Measurements from ENCODE around the gene MATN4. TPM values are rescaled to one million over a fixed set of nuclear protein-coding genes. Genes with fewer than 3 reads are reported as not detected.

Gene MATN4
- total RNA-seq, 2 donors from 2014 or later = 3.5 to 5.1 TPM

DNA sequence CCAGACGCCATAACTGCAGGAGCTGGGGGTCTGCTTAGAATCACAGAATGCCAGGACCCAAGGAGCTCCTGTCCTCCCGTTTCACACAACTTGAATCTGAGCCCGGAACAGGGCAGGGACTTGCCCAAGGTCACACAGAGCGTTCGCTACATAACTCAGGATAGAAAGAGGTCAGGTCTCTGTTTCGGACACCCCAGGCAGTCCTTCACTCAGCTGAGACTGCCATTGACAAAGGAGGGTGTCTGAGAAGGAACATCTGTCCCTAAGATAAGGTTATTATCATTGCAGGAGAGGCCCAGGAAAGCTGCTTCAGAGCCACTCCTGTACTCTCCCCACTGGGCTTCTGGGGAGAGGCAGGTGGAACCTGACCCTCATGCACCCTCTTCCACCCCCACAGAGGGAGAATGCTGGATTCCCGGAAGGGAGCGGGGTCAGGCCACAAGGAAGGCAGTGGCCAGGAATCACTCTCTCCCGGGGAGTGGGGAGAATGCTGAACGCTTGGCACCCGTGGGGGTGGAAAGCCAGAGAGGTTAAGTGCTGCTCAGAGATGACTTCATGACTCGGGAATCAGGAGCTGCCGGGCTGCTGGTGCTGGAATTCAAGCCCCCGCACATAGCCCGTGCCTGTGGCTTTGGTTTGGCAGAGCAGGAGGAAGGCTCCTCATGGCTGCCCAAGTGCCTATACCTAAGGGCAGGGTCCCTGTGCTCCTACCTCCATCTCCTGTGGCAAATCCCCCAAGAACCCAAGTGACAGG is 29.4 kb upstream of the MATN4 start:
- Mint-ChIP-seq H3K4me3 (no peak overlapping the region), H3K4me1 (ENCODE audit: low read depth) (no peaks in the 10 kb centered on the region), H3K27ac (no peak overlapping the region), H3K27me3 (ENCODE audit: low read depth) (no peaks in the 10 kb centered on the region), H3K36me3 (ENCODE audit: insufficient read depth in 2 of 2) (peaks cover 3 to 6% of the 10 kb centered on the region in 2 donors), H3K9me3 (no peaks in the 10 kb centered on the region)
- ATAC-seq (replicated peaks in 1 of 2) (no peak), DNase-seq (no peak)

DNA sequence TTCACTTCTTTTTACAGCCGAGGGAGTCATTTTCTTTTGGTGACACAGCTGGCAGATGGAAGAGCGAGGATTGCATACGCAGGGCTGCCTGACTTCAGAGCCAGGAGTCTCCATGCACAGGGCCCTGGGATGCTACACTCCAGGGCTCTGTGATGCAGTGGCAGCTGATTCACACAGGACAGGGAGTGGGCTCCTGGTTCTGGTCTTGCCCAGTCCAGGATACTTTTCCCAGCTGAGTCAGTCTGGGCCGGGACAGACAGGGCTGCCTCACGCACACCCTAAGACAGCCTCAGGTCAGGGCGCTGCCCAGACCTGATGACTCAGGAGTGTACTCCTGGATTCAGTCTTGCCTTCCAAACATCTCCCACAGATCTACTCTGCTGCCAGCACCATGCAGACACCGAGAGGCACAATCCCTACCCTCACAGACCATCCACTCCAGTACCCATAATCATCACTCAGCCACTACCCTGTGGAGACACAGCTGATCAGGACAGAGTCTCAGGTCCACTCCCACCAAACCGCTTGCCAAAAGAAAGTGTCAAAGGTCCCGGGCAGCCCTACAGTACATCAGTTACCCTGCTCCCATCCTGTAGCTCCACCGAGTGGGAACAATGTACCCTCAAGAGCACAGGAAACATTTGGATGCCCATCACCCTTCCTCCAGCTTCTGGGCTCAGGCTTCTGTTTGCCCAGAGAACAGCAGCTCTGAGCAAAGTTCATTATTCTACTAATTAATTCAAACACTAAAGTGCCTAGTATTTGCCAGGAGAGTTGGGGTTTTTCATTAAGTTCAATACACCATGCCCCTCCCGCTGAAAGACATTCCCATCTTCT is 28.6 kb upstream of the MATN4 start:
- Mint-ChIP-seq H3K27ac (no peak overlapping the region), H3K9me3 (no peaks in the 10 kb centered on the region), H3K4me3 (no peak overlapping the region), H3K27me3 (ENCODE audit: low read depth) (no peaks in the 10 kb centered on the region), H3K4me1 (ENCODE audit: low read depth) (no peaks in the 10 kb centered on the region), H3K36me3 (ENCODE audit: insufficient read depth in 2 of 2) (peaks cover 3 to 6% of the 10 kb centered on the region in 2 donors)
- ATAC-seq (replicated peaks in 1 of 2) (no peak), DNase-seq (no peak)

GRCh38 chr20:45330476-45330875 is 22.4 kb upstream of the MATN4 start:
- Mint-ChIP-seq H3K9me3 (no peaks in the 10 kb centered on the region), H3K4me1 (ENCODE audit: low read depth) (no peaks in the 10 kb centered on the region), H3K36me3 (ENCODE audit: insufficient read depth in 2 of 2) (peaks cover 0 to 8% of the 10 kb centered on the region in 2 donors), H3K27me3 (ENCODE audit: low read depth) (no peaks in the 10 kb centered on the region), H3K27ac (no peak overlapping the region), H3K4me3 (no peak overlapping the region)
- DNase-seq (no peak), ATAC-seq (replicated peaks in 1 of 2) (no peak)

DNA sequence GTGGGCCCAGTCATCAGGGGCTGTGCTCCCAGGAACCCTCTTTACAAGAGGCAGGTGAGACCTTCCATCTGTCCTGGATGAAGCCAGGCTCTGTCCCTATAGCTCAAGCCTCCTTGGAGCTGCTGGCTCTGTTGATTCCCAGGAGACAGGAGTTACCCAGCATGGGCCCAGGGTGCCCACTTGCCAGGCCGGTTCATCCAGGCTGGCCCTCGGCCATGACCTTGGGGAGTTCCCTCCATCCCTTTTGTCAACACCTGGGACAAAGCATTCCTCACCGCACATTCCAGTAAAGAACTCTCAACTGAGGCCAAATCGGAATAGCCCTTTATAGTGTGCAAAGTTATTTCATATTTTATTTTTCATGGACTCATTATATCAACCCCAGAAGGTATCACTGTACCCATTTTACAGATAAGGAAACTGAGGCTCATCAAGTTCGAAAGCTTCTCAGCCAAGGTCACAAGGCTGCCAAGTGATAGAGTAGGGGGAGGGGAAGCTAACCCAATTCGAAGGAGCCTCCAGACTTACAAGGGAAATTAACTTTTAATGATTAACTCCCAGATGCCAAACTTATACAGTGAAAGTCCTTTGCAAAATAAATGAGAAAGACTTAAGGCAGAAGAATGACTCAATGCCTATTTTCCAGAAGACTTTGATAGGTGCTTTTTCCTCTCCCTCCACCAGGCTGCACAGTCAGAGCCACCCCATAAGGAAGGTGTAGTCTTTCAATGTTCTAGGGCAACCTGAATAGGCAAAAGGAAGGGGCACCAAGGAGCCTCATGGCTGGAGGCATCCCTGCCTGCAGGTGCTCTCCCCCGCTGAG is 21.6 kb upstream of the MATN4 start:
- Mint-ChIP-seq H3K36me3 (ENCODE audit: insufficient read depth in 2 of 2) (peaks cover 0 to 7% of the 10 kb centered on the region in 2 donors), H3K9me3 (no peaks in the 10 kb centered on the region), H3K27ac (no peak overlapping the region), H3K4me1 (ENCODE audit: low read depth) (no peaks in the 10 kb centered on the region), H3K27me3 (ENCODE audit: low read depth) (no peaks in the 10 kb centered on the region), H3K4me3 (no peak overlapping the region)
- DNase-seq = no peak
- ATAC-seq (replicated peaks in 1 of 2) = no peak

DNA sequence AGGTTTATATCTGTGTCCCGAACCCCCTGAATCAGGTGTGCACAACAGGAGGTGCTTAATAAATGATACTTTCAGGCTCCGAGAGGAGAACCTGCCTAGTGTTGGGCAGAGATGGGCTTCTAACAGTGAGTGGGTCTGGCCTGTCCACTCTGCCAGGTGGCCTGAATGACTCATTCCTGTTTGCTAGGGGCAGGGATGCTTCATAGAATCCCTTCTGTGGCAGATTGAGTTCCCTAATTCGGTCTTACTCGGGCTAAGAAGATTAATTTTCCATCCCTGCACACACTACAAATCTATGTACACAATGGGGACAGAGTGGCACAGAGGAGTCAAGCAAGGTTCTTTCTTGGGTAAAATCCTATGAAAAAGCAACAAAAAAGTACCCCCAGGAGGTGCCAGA is 20.4 kb upstream of the MATN4 start:
- H3K27me3 Mint-ChIP-seq (ENCODE audit: low read depth) = no peaks in the 10 kb centered on the region
- ATAC-seq (replicated peaks in 1 of 2) = no peak
- H3K27ac Mint-ChIP-seq = no peak overlapping the region
- no peak for DNase-seq
- no peaks in the 10 kb centered on the region for H3K9me3 Mint-ChIP-seq
- H3K4me1 Mint-ChIP-seq (ENCODE audit: low read depth) = no peaks in the 10 kb centered on the region
- H3K36me3 Mint-ChIP-seq (ENCODE audit: insufficient read depth in 2 of 2) = peaks cover 0 to 7% of the 10 kb centered on the region in 2 donors
- no peak overlapping the region for H3K4me3 Mint-ChIP-seq

GRCh38 chr20:45325371-45325770 is 17.3 kb upstream of the MATN4 start:
- no peak overlapping the region for H3K4me3 Mint-ChIP-seq
- no peaks in the 10 kb centered on the region for H3K27me3 Mint-ChIP-seq (ENCODE audit: low read depth)
- no peak for ATAC-seq (replicated peaks in 1 of 2)
- no peaks in the 10 kb centered on the region for H3K9me3 Mint-ChIP-seq
- peaks cover 0 to 7% of the 10 kb centered on the region in 2 donors for H3K36me3 Mint-ChIP-seq (ENCODE audit: insufficient read depth in 2 of 2)
- DNase-seq = no peak
- H3K27ac Mint-ChIP-seq = no peak overlapping the region
- H3K4me1 Mint-ChIP-seq (ENCODE audit: low read depth) = peaks cover 11% of the 10 kb centered on the region

DNA sequence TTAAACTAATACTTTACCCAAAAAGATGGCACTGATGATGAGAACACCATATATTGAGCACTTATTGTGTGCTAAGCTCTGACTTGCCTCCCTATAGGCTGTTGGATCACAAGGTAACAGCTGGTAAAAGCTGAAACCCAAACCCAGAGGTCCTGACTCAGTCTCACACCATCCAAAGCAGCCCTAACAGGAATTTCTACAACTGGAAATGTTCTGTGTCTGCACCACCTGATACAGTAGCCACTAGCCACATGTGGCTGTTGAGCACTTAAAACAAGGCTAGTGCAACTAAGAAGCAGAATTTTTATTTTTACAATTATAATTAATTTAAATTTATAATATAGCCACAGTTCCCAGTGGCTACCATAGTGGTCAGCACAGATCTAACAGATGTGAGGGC is 15.6 kb upstream of the MATN4 start:
- no peak for ATAC-seq (replicated peaks in 1 of 2)
- peaks cover 0 to 4% of the 10 kb centered on the region in 2 donors for H3K36me3 Mint-ChIP-seq (ENCODE audit: insufficient read depth in 2 of 2)
- H3K27ac Mint-ChIP-seq = no peak overlapping the region
- no peak overlapping the region for H3K4me3 Mint-ChIP-seq
- H3K9me3 Mint-ChIP-seq = no peaks in the 10 kb centered on the region
- no peaks in the 10 kb centered on the region for H3K27me3 Mint-ChIP-seq (ENCODE audit: low read depth)
- peaks cover 23% of the 10 kb centered on the region for H3K4me1 Mint-ChIP-seq (ENCODE audit: low read depth)
- no peak for DNase-seq

DNA sequence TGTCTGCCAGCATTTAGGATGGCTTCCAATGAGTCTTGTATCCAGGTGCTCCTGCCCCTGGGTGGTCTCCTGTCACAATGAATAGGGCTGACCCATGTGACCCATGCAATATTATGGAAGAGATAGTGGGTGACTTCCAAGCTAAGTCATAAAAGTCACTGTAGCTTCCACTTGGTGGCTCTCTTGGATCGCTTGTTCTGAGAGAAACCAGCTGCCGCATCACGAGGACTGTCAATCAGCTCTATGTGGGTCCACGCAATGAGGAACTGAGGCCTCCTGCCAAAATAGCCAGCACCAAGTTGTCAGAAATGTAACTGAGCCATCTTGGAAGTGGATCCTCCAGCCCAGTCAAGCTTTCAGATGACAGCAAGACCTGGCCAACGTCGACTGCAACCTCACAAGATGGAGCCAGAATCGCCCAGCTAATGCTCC is 14.9 kb upstream of the MATN4 start:
- no peaks in the 10 kb centered on the region for H3K9me3 Mint-ChIP-seq
- no peak for ATAC-seq (replicated peaks in 1 of 2)
- H3K4me1 Mint-ChIP-seq (ENCODE audit: low read depth) = peaks cover 30% of the 10 kb centered on the region
- H3K27me3 Mint-ChIP-seq (ENCODE audit: low read depth) = no peaks in the 10 kb centered on the region
- no peak for DNase-seq
- no peak overlapping the region for H3K4me3 Mint-ChIP-seq
- no peak overlapping the region for H3K27ac Mint-ChIP-seq
- peaks cover 0 to 4% of the 10 kb centered on the region in 2 donors for H3K36me3 Mint-ChIP-seq (ENCODE audit: insufficient read depth in 2 of 2)

GRCh38 chr20:45320948-45321595 is 13.0 kb upstream of the MATN4 start:
- DNase-seq (no peak), ATAC-seq (replicated peaks in 1 of 2) (peak in 1 of 2 donors; percentile 19)
- H3K27ac Mint-ChIP-seq = no peak overlapping the region
- peaks cover 42% of the 10 kb centered on the region for H3K4me1 Mint-ChIP-seq (ENCODE audit: low read depth)
- peaks cover 12% of the 10 kb centered on the region for H3K27me3 Mint-ChIP-seq (ENCODE audit: low read depth)
- H3K36me3 Mint-ChIP-seq (ENCODE audit: insufficient read depth in 2 of 2) = peaks cover 0 to 2% of the 10 kb centered on the region in 2 donors
- no peaks in the 10 kb centered on the region for H3K9me3 Mint-ChIP-seq
- H3K4me3 Mint-ChIP-seq = peak overlapping the region in 1 of 2 donors; percentile 25

- H3K36me3 Mint-ChIP-seq (ENCODE audit: insufficient read depth in 2 of 2) = no peaks in the 10 kb centered on the region
- ATAC-seq (replicated peaks in 1 of 2) = peak; percentile 45 to 50
- H3K4me3 Mint-ChIP-seq = peak overlapping the region; percentile 82 to 84
- peak in 1 of 2 donors; percentile 23 for DNase-seq
- H3K27ac Mint-ChIP-seq = peak overlapping the region; percentile 88
- H3K4me1 Mint-ChIP-seq (ENCODE audit: low read depth) = peaks cover 42% of the 10 kb centered on the region
- no peaks in the 10 kb centered on the region for H3K9me3 Mint-ChIP-seq
- H3K27me3 Mint-ChIP-seq (ENCODE audit: low read depth) = peaks cover 33% of the 10 kb centered on the region
Observed at GRCh38 chr20:45318948-45319347, 10.8 kb upstream of the MATN4 start.

- ATAC-seq (replicated peaks in 1 of 2) = peak; percentile 28 to 47
Observed at GRCh38 chr20:45318386-45318939, 10.4 kb upstream of the MATN4 start.

DNA sequence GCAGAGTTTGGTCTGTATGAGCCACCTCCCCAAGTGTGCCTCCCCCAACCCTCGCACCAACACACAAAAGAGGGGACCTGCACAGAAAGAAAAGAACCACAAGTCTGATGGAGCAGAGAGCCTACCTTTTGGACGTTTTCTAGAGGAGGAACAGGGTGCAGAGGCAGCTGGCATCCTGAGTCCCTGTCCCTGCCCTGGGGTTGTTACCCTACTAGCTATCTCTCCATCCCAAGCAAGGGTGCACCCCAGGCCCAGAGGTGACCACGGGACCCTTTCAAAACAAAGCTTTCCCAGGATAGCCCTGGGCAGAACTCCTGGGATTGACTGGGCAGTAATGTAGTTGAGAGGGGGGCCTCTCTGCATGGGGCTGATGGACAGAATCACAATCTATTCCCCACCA is 9.7 kb upstream of the MATN4 start:
- Mint-ChIP-seq H3K27ac (peak overlapping the region; percentile 88), H3K36me3 (ENCODE audit: insufficient read depth in 2 of 2) (no peaks in the 10 kb centered on the region), H3K27me3 (ENCODE audit: low read depth) (peaks cover 41% of the 10 kb centered on the region), H3K4me1 (ENCODE audit: low read depth) (peaks cover 42% of the 10 kb centered on the region), H3K4me3 (peak overlapping the region; percentile 82 to 84), H3K9me3 (no peaks in the 10 kb centered on the region)
- DNase-seq = no peak
- ATAC-seq (replicated peaks in 1 of 2) = no peak

More at GRCh38 chr20:45318386-45318939, 10.4 kb upstream of the MATN4 start:
- peak; percentile 28 to 34 for DNase-seq
- no peaks in the 10 kb centered on the region for H3K9me3 Mint-ChIP-seq
- H3K36me3 Mint-ChIP-seq (ENCODE audit: insufficient read depth in 2 of 2) = no peaks in the 10 kb centered on the region
- peak overlapping the region; percentile 88 for H3K27ac Mint-ChIP-seq
- peak overlapping the region; percentile 82 to 84 for H3K4me3 Mint-ChIP-seq
- H3K4me1 Mint-ChIP-seq (ENCODE audit: low read depth) = peaks cover 42% of the 10 kb centered on the region
- peaks cover 38% of the 10 kb centered on the region for H3K27me3 Mint-ChIP-seq (ENCODE audit: low read depth)
